Stimulated activated CD8-positive, alpha-beta memory T cell treated with anti-CD3 and anti-CD28 coated beads, Interleukin-4, amount 100 ng/mL, for 1 hour (primary cell): ENCODE measurements around the gene SEPTIN1.
"Not testable (repeated sequence)": the region's sequence is repeated elsewhere in the genome, so short reads cannot be mapped to it uniquely, and the experiment has no call there.

Experiments used
- DNase-seq, 2 donors: peaks; one replicate each; pipeline ENCODE4 v3.0.0-alpha.2; 2020; ENCODE audit warnings: low read depth in 2 of 2, low spot score in 1 of 2

The SEPTIN1 gene

GRCh38 chr16:30341971-30342370 is 40.4 kb downstream of the SEPTIN1 start:
- DNase-seq: not testable (repeated sequence)

DNA sequence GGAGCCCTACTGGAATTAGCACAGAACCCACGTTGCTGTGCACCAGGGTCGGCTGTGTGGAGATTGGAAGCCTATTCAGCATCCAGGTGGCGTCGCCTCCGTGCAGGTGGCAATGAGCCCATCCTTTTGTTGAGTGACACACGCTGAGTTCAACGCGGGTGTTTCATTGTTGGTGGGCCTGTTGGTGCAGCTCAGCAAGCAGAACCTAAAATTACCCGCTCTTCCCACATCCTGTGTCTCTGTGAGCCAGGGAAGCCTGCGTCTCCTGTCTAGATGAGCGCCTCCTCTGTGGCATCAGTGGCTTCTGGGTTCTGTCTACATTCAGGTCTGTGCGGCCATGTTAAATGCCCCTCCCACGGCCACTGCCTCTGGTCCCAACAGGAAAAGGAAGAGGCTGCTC is 41.7 kb downstream of the SEPTIN1 start:
- no peak for DNase-seq

DNA sequence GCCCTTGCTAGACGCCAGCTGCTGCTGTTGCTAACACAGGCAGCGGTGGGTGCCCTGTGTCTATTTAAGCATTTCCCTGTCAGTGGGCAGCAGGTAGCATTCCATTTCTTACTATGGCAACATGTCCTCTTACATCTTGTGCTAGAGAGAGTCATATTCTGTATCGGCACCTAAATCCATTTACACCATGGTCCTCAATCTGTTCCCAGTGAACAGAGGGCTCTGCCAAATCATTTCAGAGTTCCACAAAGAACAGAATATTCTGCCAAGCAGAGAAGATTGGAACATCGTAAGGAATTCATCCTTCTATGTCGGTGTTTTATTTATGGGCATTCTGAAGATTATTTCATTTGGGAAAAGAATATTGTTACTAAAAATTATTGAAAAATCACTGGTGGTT is 43.6 kb downstream of the SEPTIN1 start:
- DNase-seq: not testable (repeated sequence)

DNA sequence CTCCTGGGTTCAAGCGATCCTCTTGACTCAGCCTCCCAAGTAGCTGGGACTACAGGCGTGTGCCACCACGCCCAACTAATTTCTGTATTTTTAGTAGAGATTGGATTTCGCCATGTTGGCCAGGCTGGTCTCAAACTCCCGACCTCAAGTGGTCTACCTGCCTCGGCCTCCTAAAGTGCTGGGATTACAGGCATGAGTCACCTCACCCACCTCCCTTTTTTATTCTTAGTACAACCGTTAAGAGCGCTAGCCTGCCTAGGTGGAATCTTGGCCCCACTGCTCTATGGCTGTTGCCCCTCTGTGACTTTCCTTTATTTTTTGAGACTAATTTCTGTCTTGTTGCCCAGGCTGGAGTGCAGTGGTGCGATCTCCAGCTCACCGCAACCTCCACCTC is 44.4 kb downstream of the SEPTIN1 start:
- not testable (repeated sequence) for DNase-seq

DNA sequence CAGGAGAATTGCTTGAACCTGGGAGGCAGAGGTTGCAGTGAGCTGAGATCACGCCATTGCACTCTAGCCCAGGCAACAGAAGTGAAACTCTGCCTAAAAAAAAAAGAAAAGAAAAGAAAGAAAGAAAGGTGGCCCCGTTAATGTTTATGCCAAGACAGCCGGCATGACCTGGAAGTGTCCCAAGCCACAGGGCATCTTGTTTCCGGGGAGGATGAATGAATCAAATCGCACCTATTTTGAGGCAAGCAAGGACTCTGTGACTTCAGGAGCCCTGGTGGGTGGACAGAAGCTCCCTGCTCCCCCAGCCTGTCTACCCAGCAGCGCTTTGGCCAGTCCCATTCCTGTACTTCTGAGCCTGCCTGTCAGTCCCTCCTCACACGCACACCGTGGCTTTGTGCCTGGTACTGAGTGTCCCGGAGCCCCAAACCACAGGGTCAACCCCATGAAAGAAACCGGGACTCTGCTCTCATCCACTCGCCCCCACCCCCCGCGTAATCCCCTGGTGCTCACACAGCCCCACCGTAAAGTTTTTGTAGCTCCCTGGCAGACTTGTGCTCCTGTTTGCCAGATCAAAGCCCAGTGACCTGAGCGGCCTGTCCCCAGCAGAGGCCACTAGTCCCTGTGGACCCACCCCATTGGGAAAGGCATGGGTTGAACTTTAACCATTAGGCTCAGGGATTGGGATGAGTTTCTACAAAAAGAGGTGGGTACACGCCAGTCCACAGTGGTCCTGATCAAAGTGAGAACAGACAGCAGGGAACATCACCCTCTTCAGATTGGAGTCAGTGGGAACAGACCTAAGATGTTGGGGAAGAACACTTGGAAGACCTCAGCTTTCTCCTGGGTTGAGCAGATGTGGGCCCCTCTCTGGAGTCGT is 46.5 kb downstream of the SEPTIN1 start:
- no peak for DNase-seq

DNA sequence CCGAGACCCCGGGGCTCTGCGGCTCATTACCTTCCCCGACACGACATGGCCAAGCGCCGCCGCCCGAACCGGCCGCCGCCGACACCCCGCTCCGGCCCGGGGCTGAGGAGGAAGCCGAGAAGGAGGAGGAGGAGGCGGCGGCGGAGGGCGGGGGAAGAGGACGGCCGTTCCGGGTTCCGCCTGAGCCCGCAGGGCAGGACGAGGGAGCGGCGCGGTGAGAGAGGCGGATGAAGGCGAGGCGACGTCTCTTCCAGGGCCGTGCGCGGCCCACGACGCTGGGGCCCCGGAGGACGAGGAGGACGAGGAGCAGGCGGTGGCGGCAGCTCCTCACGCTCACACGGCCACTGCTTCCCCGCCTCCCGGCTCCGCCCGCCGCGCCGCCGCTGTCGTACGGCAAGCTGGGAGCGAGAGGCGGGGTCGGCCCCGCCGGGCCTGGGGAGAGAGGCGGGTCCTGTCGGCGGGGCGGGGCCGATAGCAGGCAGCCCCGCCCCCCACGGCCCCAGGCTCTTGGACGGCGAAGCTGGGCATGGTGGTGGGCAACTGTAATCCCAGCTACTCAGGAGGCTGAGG is 47.2 kb downstream of the SEPTIN1 start:
- peak; percentile 59 to 67 for DNase-seq

GRCh38 chr16:30334473-30334989 is 47.8 kb downstream of the SEPTIN1 start:
- DNase-seq: peak; percentile 46 to 70
